GM10248 (cell line): ENCODE data around the gene CCDC85C.
A peak's percentile ranks its signal among the peaks of the same experiment; 100 is the strongest.

Experiments
- CTCF ChIA-PET: fragments of 300-600 bp; sonication (Branson Sonifier 250); formaldehyde crosslinking; extraction: SDS; loops from one replicate; lab custom pipeline; 2021; ENCODE audit warnings: antibody characterized with exemption; lab: Yijun Ruan, JAX
- POLR2A ChIA-PET: fragments of 350-650 bp; sonication (Branson Sonifier 250); formaldehyde crosslinking; extraction: SDS; loops from one replicate; lab custom pipeline; 2020; ENCODE audit warnings: antibody characterized with exemption; lab: Yijun Ruan, JAX
- DNase-seq: peaks from one replicate; pipeline ENCODE4 v3.0.0; 2012; ENCODE audit errors: extremely low spot score
- TF ChIP-seq, protein P1 (sequence below): IDR thresholded peaks from 2 replicates; pipeline ENCODE4 v1.5.1; 2012; ENCODE audit warnings: mild to moderate bottlenecking, low read depth; ENCODE audit errors: extremely low read depth, missing control alignments, control extremely low read depth

The CCDC85C gene

DNA sequence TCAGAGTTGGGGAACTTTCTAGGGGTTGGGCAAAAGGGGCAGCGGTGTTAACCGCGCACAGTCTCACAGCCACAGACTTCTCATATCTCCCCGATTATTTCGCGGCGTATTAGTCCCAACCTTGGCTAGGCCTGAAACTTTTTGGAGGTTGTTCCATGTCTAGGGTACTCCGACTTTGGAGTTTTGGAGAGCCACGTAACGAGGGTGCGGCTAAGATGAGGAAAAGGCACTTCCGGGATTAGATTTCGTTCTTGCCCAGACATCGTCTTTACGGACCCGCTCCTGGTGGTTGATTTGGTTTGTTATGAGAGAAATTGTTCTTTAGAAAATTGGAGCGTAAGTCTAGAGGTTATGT is 122.3 kb downstream of the CCDC85C start:
- ChIA-PET POLR2A (interaction anchor here (1.2 to 1.3 kb wide), 2 partner anchors 13 to 17 kb away, joined by 3 to 5 read pairs; no protein-coding TSS in a partner anchor), CTCF (interaction anchor here (1.6 kb wide), 1 partner anchor 13 kb away, joined by 3 read pairs; no protein-coding TSS in a partner anchor)
- TF ChIP-seq, protein P1, sequence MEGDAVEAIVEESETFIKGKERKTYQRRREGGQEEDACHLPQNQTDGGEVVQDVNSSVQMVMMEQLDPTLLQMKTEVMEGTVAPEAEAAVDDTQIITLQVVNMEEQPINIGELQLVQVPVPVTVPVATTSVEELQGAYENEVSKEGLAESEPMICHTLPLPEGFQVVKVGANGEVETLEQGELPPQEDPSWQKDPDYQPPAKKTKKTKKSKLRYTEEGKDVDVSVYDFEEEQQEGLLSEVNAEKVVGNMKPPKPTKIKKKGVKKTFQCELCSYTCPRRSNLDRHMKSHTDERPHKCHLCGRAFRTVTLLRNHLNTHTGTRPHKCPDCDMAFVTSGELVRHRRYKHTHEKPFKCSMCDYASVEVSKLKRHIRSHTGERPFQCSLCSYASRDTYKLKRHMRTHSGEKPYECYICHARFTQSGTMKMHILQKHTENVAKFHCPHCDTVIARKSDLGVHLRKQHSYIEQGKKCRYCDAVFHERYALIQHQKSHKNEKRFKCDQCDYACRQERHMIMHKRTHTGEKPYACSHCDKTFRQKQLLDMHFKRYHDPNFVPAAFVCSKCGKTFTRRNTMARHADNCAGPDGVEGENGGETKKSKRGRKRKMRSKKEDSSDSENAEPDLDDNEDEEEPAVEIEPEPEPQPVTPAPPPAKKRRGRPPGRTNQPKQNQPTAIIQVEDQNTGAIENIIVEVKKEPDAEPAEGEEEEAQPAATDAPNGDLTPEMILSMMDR, result no peak
- no peak for DNase-seq

DNA sequence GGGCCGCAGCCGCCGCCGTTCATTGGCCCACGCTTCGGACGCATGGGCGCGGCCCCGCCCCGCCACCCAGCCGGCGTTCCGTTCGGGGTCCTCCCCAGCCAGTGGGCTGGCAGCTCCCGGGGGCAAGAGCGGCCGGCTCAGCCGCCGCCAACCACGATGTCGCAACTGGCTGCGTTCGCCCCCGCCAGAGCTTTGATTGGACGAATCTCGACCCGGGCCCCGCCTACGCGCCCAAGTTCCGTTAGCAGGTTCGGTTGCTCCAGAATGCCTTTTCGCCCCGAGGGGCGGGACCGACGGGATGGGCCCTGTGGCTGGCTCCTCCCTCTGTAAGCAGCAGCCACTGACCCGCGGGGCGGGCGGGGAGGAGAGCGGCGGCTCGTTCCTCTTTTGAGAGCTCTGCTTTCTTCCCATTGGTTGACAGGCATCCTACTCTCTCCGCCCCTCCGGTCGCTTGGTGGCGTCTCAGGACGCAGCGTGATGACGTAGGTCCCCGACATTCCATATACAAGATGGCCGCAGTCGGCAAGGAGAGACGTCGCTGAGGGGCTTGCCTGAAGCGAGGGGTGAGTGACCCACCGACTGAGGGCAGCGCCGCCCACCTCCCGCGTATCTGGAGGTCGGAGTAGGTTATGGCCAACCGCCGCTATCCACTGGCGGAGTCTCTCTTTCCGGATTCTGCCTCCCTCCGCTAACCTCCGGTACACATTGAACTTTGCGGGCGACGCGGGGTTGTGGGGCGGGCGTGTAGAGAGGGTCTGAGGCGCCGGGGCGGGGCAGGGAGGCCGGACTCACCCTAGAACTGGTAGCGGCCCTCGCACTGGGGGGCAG is 122.9 kb downstream of the CCDC85C start, which contains the start of gene CCNK:
Gene CCNK (plus strand): TSS at position 493 of the 828 bp plus-strand sequence. CDS start 11,269 bp downstream, outside the sequence.
- ChIA-PET POLR2A (interaction anchor here (0.8 to 1.3 kb wide), 4 partner anchors 13 to 203 kb away, joined by 3 to 6 read pairs (median 4); partner anchors contain the start of gene CYP46A1), CTCF (interaction anchor here (0.9 to 1.6 kb wide), 3 partner anchors 9 to 13 kb away, joined by 3 to 4 read pairs (median 3); no protein-coding TSS in a partner anchor)
- TF ChIP-seq, protein P1, result no peak
- DNase-seq, result peak; percentile 99

DNA sequence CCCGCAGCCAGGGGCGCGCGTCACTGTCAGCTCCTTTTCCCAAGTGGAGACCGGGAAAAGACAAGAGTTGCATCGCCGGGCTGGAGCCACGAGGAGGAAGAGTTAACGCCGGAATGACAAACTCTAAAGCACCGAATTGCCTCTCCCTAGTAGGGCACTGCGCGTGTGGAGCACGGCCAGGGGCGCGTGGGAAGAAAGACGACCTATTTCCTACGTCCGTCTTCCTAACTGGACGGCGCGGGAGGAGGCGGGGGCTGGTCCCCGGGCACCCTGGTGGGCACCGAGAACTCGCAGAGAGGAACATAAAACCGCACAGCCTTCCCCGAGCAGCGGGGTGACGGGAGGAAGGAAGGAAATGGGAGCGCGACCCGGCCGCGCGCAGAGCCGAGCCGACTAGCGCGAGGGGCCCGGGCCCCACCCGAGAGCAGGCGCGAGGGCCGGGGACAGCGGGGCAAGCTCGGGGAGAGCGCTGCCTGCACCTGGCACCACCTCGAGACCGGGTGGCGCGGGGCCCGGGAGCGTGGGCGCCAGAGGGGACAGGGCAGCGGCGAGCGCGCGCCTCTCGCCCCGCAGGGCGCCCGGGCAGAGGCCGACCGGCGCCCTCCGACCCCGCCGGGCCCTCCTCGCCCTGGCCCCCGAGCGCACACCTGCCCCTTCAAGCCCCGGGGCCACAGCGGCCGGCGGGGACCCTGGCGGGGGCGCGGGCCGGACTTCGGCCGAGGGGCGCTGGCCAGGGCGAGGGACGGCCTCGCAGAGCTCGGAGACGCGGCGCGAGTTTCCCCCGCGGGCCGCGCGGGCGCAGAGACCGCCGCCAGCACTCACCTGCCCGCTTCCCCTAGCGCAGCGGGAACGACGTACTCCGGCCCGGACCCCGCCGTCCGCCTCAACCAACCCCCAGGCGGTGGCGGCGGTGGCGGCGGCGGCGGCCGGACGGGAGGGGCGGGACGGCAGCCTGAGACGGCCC is 123.8 kb downstream of the CCDC85C start, which contains the start of gene SETD3:
Gene SETD3 (minus strand): TSS at position 954 of the 964 bp plus-strand sequence. CDS start 15,054 bp downstream, outside the sequence.
- DNase-seq, result peak; percentile 53
- ChIA-PET CTCF (interaction anchor here (0.9 to 1.6 kb wide), 3 partner anchors 9 to 14 kb away, joined by 3 to 4 read pairs (median 3); no protein-coding TSS in a partner anchor), POLR2A (interaction anchor here (0.8 to 1.3 kb wide), 4 partner anchors 14 to 204 kb away, joined by 3 to 6 read pairs (median 4); partner anchors contain the start of gene CYP46A1)
- TF ChIP-seq, protein P1, result no peak

DNA sequence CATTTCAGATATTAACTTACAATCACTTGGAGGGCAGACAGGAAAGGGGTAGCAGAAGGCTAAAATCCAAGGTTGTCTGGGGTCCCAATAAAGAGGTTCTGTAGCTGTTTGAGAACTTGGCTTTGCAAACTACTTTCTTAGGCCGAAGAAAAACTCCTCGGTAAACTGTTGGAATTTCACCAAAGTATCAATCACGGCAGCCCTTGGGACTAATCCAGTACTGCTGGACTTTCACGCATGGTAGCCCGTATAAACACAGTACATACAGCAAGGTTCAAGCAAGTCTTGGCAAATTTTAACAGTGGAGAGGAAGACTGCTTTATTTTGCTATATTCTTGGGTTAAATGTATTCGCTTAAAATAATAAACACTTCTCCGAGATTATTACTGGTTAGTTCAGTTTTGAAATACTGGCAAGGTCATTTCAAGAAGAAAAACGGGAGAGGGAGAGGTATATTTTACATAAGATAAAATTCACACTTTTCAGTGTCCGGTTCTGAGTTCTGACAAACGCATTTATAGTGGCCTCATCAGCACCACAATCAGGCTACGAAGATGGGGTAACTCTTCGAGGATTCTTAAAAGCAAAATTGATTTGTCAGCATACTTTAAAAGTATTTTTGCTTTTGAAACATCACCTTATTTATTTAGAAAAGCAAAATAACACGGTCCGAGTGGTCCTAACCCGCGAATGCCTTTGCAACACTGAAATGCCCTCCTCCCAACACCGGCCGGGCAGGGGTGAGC is 124.7 kb downstream of the CCDC85C start:
- CTCF ChIA-PET, result interaction anchor here (1.4 kb wide), 1 partner anchor 90 kb away, joined by 3 read pairs; no protein-coding TSS in a partner anchor
- POLR2A ChIA-PET, result no interaction called here
- TF ChIP-seq, protein P1, result no peak
- no peak for DNase-seq

DNA sequence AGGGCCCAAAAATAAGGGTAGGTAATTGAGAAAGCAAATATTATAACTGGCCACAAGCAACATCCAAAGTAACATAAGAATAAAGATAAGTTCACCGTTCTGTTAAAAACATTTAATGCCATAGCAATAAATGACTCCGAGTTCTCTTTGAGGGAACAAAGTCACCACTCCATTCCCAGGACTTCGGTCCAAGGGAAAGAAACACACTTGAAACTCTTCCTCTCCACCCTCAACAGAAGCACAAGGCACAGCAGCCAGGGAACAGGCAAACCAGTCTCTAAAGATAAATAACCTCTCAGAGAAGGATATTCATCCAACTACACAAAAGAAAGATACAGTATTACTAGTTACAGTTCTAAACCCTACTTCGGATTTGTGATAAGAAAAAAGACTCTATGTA is 125.9 kb downstream of the CCDC85C start:
- ChIA-PET POLR2A (no interaction called here), CTCF (interaction anchor here (1.4 kb wide), 1 partner anchor 89 kb away, joined by 3 read pairs; no protein-coding TSS in a partner anchor)
- DNase-seq, result no peak
- TF ChIP-seq, protein P1, result no peak
